SK-N-SH treated with all-trans-retinoic acid at 6 μM for 48 hours (cell line): ENCODE data around the gene PPP1R12A.

ENCODE experiments used
- BACH2 ChIP-seq: fragments of 250-450 bp; sonication (Bioruptor Pico); IDR thresholded peaks from 2 replicates; pipeline ENCODE4 v1.9.0; 2021; ENCODE audit warnings: mild to moderate bottlenecking, borderline replicate concordance
- GLIS3 ChIP-seq: fragments of 250-450 bp; sonication (Bioruptor Pico); IDR thresholded peaks from 2 replicates; pipeline ENCODE4 v1.5.0; 2020; ENCODE audit warnings: mild to moderate bottlenecking, moderate library complexity
- RARB ChIP-seq: fragments of 250-450 bp; sonication (Bioruptor Pico); IDR thresholded peaks from 2 replicates; pipeline ENCODE4 v1.8.0; 2021; ENCODE audit warnings: mild to moderate bottlenecking, moderate library complexity
- TOX ChIP-seq: fragments of 250-450 bp; sonication (Bioruptor Pico); IDR thresholded peaks from 2 replicates; pipeline ENCODE4 v1.8.0; 2021; ENCODE audit warnings: mild to moderate bottlenecking, moderate library complexity, borderline replicate concordance
- ZFP30 ChIP-seq: fragments of 450-650 bp; formaldehyde crosslinking; IDR thresholded peaks from 2 replicates; pipeline ENCODE4 v1.5.0; 2022; ENCODE audit warnings: mild to moderate bottlenecking, moderate library complexity
- TF ChIP-seq, protein P1 (sequence below): fragments of 250-450 bp; sonication (Bioruptor Pico); IDR thresholded peaks from 2 replicates; pipeline ENCODE4 v1.5.1; 2020; ENCODE audit warnings: low read depth, mild to moderate bottlenecking, moderate library complexity
- TF ChIP-seq, protein P2 (sequence below): fragments of 250-450 bp; sonication (Bioruptor Pico); IDR thresholded peaks from 2 replicates; pipeline ENCODE4 v1.8.0; 2020; ENCODE audit warnings: mild to moderate bottlenecking, moderate library complexity, borderline replicate concordance
- TF ChIP-seq, protein P3 (sequence below): fragments of 250-450 bp; sonication (Bioruptor Pico); IDR thresholded peaks from 2 replicates; pipeline ENCODE4 v1.5.0; 2020; ENCODE audit warnings: mild to moderate bottlenecking, moderate library complexity

DNA sequence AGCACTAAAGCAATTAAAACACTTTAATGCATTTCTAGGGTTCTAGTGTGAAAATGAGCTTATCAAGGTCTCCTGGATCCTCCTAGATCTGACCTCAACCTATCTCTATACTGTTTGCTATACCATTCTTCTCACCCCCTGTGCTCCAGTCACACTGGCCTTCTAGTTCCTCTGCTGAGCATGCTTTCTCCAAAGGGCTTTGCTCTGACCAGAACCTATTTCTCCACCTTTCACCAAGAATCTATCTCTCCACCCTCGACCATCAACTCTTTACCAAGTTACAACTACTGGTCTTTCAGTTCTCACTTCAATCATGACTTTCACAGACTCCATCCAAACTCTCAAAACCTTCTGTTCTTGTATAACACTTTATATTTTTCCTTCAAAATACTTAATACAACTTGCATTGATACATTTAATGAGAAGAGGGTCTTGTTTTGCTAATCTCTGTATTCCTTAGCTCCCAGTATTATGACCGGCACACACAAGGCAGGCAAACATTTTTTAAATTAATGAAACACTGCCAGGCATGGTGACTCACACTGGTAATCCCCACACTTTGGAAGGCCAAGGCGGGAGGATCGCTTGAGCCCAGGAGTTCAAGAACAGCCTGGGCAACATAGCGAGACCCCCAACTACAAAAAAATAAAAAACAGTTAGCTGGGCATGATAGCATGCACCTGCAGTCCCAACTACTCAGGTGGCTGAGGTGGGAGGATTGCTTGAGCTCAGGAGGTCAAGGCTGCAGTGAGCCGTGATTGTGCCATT, 22.8 kb downstream of the PPP1R12A start:
- TF ChIP-seq TOX (CRISPR knock-in tag): no peak
- no peak for TF ChIP-seq RARB
- TF ChIP-seq, protein P1, sequence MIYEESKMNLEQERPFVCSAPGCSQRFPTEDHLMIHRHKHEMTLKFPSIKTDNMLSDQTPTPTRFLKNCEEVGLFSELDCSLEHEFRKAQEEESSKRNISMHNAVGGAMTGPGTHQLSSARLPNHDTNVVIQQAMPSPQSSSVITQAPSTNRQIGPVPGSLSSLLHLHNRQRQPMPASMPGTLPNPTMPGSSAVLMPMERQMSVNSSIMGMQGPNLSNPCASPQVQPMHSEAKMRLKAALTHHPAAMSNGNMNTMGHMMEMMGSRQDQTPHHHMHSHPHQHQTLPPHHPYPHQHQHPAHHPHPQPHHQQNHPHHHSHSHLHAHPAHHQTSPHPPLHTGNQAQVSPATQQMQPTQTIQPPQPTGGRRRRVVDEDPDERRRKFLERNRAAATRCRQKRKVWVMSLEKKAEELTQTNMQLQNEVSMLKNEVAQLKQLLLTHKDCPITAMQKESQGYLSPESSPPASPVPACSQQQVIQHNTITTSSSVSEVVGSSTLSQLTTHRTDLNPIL (CRISPR knock-in tag): no peak
- TF ChIP-seq, protein P2, sequence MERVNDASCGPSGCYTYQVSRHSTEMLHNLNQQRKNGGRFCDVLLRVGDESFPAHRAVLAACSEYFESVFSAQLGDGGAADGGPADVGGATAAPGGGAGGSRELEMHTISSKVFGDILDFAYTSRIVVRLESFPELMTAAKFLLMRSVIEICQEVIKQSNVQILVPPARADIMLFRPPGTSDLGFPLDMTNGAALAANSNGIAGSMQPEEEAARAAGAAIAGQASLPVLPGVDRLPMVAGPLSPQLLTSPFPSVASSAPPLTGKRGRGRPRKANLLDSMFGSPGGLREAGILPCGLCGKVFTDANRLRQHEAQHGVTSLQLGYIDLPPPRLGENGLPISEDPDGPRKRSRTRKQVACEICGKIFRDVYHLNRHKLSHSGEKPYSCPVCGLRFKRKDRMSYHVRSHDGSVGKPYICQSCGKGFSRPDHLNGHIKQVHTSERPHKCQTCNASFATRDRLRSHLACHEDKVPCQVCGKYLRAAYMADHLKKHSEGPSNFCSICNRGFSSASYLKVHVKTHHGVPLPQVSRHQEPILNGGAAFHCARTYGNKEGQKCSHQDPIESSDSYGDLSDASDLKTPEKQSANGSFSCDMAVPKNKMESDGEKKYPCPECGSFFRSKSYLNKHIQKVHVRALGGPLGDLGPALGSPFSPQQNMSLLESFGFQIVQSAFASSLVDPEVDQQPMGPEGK (CRISPR knock-in tag): no peak
- no peak for TF ChIP-seq BACH2 (CRISPR knock-in tag)
- no peak for TF ChIP-seq GLIS3 (CRISPR knock-in tag)
- TF ChIP-seq, protein P3, sequence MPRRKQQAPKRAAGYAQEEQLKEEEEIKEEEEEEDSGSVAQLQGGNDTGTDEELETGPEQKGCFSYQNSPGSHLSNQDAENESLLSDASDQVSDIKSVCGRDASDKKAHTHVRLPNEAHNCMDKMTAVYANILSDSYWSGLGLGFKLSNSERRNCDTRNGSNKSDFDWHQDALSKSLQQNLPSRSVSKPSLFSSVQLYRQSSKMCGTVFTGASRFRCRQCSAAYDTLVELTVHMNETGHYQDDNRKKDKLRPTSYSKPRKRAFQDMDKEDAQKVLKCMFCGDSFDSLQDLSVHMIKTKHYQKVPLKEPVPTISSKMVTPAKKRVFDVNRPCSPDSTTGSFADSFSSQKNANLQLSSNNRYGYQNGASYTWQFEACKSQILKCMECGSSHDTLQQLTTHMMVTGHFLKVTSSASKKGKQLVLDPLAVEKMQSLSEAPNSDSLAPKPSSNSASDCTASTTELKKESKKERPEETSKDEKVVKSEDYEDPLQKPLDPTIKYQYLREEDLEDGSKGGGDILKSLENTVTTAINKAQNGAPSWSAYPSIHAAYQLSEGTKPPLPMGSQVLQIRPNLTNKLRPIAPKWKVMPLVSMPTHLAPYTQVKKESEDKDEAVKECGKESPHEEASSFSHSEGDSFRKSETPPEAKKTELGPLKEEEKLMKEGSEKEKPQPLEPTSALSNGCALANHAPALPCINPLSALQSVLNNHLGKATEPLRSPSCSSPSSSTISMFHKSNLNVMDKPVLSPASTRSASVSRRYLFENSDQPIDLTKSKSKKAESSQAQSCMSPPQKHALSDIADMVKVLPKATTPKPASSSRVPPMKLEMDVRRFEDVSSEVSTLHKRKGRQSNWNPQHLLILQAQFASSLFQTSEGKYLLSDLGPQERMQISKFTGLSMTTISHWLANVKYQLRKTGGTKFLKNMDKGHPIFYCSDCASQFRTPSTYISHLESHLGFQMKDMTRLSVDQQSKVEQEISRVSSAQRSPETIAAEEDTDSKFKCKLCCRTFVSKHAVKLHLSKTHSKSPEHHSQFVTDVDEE (CRISPR knock-in tag): no peak
- no peak for TF ChIP-seq ZFP30
